NCI-H69 (cell line): Measurements from ENCODE around the gene MCF2L2.

Source experiments
- DNase-seq: peaks from one replicate; lab custom pipeline; 2025; lab: John Stamatoyannopoulos, UW

The MCF2L2 gene

DNA sequence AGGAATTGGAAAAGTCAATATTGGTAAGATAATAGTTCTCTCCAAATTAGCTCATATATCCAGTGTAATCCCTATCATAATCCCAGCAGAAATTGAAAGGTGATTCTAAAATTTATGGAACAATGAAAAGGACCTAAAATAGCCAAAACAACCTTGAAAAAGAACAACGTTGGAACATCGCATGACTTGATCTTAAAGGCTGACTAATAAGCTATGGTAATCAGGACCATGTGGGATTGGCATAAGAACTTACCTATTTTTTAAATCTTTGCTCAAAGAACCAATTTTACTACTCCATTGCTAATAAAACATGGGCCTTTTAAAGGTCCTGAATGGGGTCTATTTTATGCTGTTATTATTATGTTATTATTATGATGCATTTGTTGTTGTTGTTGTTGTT is 134.5 kb downstream of the MCF2L2 start:
- no peak for DNase-seq

DNA sequence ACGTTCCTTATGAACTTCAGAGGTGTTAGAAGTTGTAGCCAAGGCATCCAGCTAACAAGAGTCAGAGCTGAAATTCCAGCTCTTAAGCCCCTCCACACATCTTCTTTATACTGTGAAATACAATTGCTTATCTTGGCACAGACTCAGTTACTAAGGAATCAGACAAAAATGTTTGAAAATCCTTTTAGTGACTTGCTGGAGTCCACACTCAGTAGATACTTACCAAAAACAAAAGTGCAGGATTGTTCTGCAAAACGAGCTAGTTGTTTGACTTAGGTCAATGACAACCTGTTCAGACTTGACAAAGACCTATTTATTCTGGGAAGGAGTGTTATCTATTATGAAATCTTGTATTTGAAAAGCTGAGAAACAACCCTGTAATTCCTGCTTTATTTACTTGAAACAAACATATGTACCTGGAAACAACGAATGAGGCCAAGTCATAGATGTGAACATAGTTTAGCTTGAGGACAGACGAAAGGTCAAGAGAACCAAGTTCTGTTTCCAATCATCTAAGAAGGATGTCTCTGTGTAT is 136.9 kb downstream of the MCF2L2 start:
- DNase-seq: peak; percentile 38

DNA sequence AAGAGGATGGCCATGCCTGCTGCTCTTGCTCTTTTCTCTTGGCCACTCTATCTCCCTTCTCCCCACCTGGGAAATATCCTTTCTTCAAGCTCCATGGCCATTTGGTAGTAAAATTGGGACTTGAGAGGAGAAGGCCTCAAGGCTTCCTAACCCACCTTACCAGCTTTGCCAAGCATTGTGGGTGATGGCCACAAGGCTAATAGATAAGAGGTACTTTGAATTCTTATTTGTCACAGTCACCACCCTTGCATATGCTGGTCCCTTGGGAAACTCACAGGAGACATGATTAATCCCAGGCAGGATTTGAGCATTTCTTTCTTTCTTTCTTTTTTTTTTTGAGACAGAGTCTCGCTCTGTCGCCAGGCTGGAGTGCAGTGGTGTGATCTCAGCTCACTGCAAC is 138.2 kb downstream of the MCF2L2 start:
- no peak for DNase-seq

DNA sequence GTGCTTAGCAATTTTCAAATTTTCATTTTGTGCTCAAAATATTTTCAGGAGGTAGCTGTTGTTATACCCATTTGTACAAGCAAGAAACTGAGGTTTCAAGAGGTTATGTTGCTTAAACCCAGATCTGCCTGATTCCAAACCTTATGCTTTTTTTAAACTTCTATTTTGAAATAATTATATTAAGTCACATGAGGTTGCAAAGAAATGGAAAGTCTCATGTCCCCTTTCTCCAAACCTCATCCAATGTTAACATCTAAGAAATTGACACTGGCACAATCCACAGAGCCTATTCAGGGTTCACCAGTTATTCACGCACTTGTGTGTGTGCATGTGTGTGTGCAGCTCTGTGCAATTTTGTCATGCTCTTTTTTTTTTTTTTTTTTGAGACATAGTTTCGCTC is 140.3 kb downstream of the MCF2L2 start:
- no peak for DNase-seq

DNA sequence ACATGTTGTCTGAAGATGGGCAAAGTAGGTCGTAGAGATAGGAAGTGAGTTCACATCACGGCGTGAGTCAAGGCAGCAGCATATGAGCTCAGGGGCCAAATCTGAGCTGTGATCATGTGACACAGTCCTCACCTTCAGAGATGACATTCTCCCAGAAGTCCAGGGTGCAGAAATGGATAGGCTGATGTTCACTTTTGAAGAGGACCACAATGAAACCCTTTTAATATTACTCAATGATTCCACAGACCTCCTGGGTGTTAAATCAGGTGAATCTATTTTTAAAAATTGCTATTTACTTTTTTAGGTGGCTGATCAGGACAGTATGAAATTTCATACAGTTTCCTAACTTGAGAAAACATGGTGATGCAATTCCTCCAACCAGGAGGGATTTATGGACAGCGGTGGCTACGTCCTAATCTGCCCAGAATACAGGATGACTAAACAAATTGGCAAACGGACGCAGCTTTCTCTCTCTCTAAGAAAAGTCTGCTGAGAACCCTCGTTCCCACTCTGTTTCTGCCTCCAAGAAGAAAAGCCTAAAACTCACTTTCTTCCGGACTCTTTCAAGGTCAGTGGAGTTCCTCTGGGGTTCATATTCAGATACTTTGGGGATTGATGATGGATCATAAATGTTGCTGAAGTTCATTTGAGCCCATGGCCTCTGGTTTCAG is 141.0 kb downstream of the MCF2L2 start:
- DNase-seq: no peak

DNA sequence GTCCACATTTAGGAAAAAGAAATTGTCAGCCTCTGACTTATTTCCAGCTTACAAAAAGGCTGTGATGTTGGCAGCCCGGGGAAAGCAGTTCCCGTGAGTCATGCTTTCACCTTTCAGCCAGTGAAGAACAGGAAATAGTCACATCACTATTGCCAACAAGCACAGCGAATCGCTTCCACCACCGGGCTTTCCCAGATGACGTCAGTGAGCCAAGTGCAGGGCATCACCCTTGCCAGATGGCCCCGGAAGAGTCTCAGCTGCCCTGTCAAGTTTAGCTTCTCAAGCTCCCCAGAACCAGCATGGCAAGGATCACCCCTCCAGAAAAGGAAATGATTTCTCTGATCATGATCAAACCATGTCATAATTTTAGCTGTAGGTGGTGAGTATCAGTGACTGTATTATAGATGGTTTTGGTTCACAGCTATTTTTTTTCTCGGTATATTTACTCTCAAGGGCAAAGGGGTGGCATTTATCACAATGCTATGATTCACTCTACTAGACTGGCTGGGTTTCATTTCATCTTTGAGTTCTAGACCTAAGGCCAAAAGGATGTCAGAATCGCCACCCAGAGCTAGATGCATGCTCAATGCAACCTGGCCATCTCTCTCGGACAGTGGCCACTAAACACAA is 142.5 kb downstream of the MCF2L2 start:
- peak; percentile 97 for DNase-seq

DNA sequence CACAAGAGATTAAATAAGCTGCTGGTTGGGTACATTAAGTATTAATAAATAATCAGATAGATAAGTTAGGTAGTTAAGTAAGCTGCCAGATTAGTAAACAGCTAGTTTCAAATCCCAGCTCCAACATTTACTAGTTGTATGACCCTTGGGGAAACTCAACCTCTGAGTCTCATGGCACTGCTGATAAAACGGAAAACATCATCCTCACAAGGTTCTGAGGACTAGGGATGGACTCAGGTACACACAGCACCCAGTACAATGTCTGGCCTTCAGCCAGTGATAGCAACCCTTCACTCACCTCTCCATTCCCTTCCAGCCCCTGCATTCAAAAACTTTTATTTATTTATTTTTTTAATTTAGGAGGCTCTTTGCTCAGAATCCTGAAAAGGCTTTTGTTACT is 143.1 kb downstream of the MCF2L2 start:
- DNase-seq: peak; percentile 60

DNA sequence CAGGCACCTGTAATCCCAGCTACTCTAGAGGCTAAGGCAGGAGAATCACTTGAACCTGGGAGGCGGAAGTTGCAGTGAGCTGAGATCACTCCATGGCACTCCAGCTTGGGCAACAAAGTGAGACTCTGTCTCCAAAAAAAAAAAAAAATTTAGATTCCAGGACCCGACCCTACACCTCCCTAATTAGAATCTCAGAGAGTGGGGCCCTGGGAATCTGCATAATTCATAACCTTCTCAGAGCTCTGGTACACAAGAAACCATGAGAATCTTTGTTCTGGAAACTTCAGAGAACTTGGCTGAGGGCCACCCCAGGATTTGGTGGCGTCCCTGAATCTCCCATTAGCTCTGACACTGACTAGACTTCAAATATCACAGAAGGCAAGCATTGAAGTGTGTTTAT is 143.8 kb downstream of the MCF2L2 start:
- no peak for DNase-seq

DNA sequence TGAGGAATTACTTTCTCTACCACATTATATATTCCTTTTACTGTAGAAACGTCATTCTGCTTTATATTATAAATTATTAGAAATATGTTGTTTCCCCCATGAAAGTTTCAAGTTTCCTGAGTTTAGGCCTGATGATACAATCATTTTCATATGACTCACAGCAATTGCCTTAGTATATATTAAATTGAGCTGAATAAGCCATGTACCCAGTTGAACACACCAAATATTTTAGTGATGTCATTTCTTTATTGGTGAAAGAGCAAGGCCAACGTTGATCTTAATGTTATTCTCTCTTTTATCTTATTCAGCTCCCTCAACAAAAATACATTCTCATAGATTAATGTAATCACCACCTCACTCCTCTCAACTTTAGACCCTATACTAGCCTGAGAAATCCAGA is 144.5 kb downstream of the MCF2L2 start:
- no peak for DNase-seq

DNA sequence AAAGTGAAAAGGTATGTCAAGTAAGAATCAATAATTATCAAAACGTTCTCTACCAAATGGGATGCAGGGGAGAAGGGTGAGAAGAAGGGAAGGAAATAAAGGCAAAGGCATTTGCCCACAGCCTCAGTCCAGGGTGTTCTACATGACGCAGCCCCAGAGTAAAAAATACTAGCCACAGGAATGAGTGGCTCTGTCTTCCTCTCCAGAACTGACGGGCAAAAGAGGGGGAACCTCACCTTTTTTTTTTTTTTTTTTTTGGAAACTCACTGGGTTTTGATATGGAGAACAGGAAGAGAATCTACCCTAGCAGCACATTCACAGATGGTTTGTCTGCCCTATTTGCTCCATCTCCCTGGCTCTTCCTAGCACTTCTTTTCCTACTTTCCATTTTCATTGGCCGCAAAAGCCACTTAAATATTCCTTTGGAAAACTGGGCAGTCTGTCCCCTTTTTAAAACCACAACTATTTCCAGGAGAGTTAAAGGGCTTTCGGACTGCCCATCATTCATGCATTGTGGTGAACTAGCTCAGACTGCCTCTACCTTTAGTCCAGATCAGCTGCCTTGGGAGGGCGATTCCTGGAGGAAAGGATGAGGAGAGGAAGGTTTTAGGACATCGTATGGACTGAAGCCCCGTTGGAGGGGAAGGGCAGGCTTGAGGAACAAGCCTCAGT is 147.2 kb downstream of the MCF2L2 start:
- DNase-seq: no peak

DNA sequence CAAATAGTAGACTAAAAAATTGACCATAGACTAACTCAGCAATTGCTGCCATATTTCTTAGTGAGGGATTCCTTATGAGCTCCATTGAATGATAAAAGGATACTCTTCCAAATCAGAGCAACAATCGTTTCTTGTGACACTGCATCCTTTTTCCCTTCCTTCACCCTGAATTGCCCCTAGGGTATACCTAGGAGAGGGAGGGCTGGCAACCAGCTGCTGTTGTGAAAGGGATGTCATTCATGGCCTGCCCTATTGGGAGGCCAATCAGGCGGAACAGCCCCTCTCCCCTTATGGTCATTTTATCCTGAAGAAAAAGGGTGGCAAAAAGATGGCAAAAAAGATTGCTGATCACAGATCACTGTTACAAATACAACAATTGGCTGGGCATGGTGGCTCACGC is 149.0 kb downstream of the MCF2L2 start:
- DNase-seq: peak; percentile 85

DNA sequence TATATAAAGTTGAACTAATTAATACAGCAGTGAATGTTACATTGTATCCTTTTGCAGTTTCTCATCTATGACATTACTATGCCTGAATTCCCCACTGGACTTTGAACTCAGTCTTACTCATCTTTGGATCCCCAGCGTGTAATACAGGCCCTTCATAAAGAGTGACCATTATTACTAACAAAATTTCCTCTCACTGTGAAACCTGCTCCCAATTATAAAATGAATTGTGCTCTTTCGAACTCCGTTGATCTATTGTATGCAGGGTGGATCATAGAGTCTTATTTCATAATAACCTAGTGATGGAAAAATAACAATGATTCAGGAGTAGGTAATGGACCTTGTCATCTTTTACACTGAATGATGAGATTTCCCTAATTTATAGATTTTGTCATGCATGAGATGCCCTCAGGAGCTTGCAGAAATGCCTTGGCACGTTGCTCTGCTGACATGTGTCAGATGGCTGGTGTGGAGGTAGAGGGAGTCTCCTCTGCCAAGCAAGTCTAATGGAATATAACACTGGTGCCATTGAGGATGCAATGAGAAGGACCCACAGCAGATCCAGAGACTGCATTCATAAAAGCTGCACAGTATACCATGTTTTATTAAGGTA is 149.8 kb downstream of the MCF2L2 start:
- peak; percentile 90 for DNase-seq

DNA sequence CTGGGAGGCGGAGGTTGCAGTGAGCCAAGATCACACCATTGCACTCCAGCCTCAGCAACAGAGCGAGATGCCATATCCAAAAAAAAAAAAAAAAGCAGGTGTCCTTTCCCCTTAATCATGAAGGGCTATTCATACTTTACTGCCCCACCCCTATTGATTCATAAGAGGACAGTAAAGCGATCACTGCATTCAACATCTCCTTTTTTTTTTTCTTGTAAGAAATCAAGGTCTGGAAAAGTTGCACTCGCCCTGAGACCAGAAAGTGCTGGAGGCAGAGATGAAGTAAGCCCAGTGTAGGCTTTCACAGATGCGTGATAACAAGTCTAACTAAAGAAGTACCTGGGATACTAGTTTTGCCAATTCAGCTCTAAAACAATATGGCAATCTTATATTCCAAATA is 151.2 kb downstream of the MCF2L2 start:
- no peak for DNase-seq

DNA sequence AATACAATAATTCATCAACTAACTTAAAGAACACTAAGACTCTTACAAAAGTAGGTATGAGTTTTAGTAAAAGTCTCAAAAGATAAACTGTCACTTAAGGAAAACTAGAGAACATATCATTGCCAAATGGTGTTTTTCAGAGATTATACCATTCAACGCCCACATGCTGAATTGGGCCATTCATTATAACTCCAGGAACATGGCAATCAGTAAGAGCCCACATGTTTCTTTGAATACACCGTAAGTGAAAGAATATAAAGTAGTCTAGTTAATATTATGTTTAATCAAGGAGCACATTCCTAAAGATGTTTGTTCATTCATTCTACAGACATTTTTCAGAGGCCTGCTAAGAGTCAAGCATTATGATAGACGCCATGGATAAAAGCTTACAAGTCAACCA is 152.5 kb downstream of the MCF2L2 start:
- DNase-seq: no peak

DNA sequence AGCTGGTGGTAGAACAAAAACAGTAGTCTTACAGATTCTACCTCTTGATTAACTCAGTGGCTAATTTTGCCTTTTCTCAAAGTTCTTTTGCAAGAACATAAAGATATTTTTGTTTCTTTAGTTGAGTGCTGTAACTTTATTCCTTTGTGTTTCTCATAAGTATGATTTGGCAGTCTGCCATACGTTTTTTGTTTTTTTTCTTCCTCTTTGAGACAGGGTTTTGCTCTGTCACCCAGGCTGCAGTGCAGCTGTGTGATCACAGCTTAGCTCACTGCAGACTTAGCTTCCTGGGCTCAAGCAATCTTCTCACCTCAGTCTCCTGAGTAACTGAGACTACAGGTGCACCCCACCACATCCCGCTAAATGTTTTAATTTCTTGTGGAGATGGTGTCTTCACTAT is 153.0 kb downstream of the MCF2L2 start:
- DNase-seq: peak; percentile 71

DNA sequence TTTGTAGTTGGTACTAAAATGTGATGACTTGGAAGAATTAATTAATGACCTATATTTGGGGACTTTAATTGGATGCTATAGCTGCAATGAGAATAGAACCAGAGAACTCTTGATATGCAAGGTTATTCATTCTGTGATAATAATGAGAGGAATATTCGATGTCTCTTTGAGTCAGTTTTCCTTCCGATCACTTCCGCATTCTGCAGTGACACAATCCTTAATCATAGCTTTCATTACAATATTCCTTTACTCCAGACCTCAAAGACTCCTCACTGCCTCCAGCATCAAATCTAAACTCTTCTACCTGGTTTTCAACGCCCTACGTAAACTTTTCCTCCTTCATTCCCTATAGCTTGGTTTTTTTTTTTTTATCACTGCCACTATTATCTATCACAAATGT is 153.8 kb downstream of the MCF2L2 start:
- DNase-seq: no peak

DNA sequence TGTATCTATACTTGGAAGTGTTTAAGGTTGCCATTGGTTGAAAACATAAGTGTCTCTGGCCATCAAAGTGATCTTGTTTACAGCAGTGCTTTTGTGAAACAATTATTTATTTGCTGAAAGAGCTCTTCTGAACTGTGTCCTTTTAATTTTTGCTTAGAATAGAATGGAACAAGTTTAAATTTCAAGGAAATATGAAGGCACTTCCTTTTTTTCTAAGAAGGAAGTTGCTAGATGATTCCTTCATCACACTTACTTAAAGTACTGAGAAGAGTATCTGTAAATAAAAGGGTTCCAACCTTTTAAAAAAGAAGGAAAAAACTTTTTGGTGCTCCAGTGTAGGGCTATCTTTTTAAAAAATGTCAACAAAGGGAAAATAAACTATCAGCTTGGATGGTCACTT is 155.6 kb downstream of the MCF2L2 start:
- no peak for DNase-seq

DNA sequence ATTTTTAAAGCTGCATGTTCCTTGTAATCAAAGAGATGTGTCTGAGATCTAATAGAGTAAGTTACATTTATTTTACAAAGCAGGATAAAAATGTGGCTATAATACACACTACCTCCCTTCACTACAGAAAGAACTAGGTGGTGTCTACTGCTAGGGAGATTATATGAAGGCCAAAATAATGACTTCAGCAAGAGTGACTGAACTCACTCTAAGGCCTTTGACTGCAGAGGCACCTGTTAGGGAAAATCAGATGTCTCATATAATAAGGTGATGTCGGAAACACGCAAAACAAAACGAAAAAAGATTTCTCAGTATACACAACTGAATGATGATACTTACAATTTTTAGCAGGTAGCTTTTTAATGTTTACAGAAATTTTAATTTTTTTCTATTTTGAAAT is 156.3 kb downstream of the MCF2L2 start:
- DNase-seq: no peak

DNA sequence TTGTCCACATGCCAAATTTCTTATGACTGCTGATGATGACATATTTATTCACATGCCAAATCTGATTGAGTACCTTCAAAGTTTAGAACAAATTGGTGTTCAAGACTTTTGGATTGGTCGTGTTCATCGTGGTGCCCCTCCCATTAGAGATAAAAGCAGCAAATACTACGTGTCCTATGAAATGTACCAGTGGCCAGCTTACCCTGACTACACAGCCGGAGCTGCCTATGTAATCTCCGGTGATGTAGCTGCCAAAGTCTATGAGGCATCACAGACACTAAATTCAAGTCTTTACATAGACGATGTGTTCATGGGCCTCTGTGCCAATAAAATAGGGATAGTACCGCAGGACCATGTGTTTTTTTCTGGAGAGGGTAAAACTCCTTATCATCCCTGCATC is 158.1 kb downstream of the MCF2L2 start:
- no peak for DNase-seq

DNA sequence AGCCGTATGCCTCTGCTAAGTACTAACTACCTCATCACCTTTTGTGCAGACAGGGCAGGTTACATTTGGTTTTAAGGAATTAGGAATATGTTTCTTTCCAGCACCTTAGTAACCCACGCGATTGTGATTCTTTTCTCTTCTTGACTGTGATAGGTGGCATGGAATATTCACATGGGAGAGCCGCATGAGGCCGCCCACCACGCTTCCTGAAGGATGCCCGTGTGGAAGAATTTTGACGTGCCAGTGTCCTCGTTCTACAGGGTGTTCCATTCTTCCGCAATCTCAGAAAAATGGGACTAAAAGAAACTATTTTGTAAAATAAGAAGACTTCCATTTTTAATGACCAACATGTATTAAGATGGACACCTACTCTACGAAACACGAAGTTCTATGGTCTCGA is 159.1 kb downstream of the MCF2L2 start:
- no peak for DNase-seq

DNA sequence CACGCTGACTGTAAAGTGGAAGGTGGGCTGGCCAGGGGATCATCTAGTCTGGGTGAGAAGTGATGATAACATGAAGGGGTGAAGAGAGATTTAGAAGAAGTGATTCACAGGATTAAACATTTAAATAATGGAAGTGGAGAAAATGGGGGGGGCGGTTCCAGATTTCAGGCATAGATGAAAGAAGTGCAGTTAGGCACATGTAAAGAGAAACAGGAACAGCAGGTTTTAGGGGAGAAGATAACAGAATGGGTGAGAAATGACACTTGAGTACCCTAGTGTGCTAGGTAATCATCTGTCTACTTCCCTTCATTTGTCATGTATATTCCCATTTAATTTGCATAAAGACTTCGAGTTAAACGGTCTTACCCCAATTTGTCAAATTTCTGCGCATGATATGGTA is 160.1 kb downstream of the MCF2L2 start:
- DNase-seq: no peak

DNA sequence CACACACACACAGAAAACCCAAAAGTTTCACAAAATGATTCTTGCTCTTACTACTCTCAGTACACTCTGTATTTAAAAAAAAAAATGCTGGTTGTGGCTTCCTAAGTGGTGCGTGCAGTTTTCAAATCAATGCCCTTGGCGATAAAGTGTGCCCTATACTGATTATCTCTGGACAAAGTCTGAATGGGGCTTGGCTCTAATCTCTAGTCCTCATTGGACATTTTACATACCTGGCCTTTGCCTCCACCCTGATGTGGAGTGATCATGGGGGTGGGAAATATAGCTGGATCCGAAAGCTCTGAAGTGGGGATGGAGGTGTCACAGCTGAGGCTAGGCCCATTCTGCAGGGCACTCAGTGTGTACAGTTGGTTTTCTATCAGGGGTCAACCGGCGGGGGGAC is 161.3 kb downstream of the MCF2L2 start:
- DNase-seq: no peak

DNA sequence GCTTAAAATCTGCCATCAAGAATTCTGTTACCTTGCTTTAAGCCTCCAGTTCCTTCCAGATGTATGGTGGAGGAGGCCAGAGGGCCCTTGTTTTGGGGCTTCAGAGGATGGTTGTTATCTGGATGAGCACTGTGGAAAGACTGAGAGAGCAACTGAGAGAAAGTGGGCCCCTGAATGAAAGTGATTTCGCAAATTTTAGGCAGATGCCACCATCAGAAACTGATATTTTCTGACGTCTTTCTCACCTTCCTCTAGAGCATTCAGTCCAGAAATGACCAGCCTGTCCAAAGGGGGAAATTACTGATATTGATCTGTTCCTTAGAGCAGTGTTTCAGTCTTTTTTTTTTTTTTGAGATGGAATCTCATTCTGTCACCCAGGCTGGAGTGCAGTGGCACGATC is 162.0 kb downstream of the MCF2L2 start:
- no peak for DNase-seq
